GDM1 (cell line): ENCODE data around the gene SLC24A5.

ENCODE experiments used
- DNase-seq: peaks from one replicate; lab custom pipeline; 2025; lab: John Stamatoyannopoulos, UW

SLC24A5 gene

DNA sequence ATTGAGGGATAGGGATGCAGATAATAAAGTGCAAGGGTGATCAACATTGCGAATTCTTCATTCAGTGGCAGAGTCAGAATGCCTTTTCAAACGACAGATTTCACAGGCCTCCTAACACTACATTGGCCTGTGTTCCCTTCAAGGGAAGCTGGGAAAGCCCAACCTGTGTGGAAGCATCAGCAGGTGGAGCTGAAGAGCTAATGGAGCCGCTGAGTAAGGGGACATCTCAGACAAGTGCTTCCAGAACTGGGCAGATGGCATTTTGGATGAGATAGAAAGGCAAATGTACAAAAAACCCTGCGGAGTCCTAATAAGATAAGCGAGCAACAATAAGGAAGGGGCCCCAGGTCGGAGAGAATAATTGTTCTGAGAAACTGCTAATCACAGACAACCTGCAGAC, 8.5 kb upstream of the SLC24A5 start:
- no peak for DNase-seq

DNA sequence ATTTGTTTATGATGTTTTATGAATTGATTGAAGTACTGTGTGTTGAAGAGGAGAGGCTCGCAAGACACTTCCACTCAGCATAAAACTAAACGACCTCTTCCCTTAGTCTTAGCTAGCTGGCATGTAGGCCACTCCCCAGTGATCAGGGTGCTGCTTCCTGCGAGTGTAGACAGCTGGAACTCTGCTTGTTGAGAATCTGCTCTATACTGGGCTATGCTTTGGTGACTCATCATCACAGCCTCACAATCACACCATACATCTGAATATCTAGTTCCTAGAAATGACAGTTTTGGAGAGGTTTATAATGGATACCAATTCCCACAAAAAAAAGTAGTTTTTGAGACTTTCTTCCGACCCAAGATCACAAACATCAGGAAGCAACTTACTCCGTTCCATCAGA, 1.5 kb upstream of the SLC24A5 start:
- no peak for DNase-seq

DNA sequence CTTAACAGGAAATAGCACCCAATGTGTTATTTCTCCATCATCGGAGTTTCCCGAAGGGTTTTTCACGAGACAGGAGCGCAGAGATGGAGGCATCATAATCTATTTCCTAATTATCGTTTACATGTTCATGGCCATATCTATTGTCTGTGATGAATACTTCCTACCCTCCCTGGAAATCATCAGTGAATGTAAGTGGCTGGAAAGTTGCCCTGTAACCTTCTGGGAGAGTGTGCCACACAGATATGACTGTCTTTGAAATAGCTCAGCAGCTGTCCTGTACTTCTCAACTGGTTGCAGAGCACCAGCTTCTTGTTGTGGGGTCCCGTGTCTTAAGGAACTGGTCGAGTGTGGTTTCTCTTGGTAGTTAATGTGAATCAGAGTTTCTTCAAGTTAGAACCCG, 1.1 kb downstream of the SLC24A5 start:
- DNase-seq: no peak

DNA sequence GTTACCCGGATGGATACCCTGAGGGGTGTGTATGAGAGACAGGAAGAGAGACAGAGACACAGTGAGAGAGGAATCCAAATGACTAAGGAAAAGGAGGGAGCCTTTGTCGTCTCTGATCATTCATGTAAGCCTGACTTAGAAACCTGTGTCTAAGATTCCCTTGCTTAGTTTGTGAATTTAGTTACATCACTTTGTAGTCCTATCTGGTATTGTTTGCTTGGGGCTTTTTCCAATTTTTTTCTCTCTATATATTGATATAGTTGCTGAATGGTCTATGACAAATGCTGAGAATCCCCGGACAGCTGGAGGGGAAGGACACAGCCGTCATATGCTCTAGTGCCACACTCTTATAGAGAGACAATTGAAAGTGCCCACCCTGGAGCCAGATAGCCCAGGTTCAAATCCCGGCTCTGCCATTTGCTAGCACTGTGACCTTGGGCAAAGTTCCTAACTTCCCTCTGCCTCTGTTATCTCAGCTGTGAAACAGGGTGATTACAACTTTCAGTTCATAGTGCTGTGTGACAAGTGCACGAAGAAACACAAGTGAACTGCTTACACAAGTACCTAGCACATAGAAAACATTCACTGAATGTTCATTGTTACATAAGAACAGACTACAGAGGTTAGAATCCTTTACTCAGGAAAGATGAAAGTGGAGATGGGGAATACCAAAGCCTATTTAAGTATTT, 6.0 kb downstream of the SLC24A5 start:
- no peak for DNase-seq

DNA sequence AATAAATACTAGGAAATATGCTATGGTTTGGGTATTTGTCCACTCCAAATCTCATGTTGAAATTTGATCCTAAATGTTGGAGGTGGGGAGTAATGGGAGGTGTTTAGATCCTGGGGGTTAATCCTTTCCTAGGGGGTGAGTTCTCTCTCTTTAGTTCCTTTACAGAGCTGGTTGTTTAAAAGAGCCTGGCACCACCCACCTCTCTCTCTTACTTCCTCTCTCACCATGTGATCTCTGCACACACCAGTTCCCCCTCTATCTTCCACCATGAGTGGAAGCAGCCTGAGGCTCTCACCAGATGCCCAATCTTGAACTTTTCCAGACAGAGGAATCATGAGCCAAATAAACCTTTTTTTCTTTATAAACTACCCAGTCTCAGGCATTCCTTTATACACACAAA, 10.5 kb downstream of the SLC24A5 start:
- no peak for DNase-seq

DNA sequence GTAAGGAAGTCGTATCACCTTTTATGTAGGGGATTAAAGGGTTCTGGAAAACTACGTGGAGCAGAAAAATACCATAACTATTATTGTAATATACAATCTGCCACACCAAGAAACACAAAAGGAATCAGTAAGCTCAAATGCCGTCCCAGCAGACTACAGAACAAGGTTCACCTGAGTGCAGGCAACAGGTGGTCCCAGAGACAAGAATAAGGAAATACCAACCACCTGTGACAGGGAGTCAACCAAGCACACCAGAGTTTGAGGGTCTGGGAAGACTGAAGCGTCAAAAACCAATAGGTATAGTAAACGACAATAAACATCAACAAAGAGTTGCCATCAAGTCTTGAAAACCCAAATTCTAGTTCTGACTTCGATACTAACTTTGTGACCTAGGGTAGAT, 12.1 kb downstream of the SLC24A5 start:
- no peak for DNase-seq

DNA sequence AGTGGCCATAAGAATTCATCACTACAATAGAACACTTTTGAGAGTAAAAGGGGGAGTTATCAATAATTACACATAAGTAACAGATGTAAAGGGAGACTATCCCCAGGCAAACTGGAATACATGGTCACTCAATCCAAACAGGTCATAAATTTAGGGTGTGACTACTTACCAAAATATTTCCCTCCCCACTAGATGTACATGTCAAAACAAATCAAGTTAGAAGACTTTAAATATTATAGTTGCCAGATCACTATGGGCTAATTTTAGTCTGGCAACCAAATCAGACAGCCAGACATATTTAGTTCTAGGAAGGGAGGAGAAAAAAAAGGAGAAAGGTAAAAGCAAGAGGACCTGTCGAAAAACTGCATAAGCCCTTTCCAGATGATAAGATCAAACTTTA, 23.1 kb downstream of the SLC24A5 start:
- no peak for DNase-seq

DNA sequence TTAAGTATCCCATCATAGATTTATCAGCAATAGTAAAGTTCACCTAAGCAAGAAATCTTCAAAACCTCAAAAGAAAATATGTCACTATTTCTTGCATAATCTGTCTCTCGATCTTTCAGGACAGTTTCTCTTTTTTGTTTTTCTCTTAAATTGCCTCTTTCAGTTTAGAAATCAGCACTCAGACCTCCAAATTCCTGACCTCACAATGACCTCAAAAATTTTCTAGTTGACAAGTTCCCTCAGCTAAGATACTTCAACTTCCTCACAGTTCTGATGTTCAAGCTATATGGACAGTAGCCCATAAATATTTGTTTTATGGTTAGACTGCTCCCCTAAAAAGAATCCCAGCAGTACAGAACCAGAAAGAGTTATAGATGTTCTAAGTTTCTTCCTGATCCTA, 24.1 kb downstream of the SLC24A5 start:
- DNase-seq: no peak

DNA sequence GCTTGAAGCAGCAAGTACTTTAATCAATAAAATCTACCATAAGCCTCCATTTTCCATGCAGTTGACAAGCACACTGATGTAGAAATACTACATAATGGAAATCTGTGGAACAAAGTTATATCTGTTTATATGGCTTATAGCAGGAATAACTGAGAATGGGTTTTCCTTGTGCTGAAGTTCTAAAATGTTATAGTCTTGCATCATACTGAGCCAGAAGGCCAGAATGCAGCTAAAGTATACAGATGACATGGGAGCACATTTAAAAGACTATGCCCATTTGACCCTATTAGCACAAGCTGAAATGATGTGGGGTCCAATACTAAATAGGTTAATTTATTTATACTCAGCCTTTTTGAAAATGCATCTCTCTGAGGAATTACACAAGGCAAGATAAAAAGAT, 25.1 kb downstream of the SLC24A5 start:
- DNase-seq: no peak

DNA sequence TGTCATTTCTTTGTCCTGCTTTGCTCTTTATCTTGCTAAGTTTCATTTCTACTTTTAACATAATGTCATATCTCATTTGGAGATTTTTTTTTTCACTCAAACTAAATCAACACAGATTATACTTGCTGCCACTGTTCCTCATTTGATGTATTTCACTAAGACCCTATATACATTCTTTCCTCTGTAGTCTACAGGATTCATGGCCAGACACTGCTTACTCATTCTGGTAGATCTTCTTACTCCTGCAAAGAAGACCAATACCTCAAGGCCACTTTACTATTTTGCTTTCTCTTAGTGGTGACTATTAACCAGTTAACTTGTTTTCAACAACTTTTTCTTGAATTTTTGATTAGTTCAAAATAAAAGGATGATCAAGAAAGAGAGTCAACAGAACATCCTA, 26.6 kb downstream of the SLC24A5 start:
- DNase-seq: no peak

DNA sequence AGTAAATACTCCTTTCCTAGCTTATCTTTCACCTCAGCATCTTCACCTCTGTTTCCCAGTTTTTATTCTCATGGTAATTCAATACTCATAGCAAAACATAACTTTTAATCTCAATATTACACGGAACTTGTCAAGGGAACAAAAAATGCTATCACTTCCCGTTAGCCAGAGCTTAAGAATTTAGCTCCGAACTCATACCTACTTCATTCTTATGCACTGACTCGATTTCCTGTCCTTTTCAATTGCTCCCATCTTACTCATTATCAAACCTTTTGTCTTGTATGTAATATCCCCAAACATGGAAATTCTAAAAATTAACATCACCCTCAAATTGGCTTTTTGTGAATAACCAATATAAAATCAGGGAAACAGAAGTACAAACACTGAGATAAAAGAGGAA, 29.1 kb downstream of the SLC24A5 start:
- no peak for DNase-seq

DNA sequence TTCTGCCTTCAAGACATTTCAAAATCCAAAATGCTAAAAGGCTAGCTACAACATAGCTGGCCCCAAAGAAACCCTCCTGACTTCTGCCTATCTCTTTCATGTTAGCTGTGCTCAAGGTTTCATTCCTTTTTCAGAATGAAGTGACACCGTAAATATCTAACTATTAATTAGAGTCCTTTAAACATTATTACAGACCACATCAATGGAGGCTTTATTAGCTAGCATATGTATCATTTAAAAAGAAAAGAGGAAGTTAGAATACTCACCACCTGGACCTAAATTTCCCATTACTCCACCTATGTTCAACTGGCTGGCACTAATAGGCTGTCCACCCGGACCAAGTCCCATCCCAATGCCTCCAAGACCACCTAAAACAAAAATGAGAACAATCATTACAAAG, 32.7 kb downstream of the SLC24A5 start:
- no peak for DNase-seq

DNA sequence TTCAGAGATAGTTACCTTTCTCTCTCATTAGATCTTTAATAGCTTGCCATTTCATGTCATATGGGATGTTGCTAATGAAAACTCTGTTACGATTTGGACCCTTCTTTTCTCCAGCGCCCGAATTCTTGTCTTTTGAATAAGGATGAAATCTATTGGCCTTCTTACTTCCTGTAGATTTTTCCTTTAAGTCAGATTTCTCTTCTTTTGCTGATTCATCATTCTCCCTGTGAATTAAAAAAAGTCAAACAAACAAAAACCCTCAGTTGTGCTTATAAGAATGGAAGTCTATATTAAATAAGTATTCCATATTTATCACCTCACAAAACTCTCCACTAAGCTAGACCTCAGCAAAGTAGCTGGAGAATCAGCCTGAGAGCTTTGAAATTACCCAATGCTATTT, 47.8 kb downstream of the SLC24A5 start:
- no peak for DNase-seq

DNA sequence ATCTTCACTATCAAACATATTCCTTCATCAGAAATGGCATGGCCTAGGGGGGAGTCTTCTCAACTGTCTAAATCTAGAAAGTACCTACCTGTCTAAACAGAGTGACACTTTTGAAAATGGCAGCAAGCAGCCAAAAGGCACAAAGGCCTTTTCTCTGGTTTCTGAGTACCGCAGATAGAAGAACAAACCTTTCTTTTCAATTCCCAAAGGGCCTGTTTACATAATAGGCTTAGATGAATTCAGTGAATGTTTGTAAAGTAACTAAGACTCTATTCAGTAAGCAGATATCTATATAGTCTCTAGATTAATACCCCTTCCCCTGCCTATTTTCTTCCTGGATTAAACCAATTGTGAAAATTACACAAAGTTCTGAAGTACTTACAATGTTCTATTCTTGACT, 50.2 kb downstream of the SLC24A5 start:
- DNase-seq: no peak

DNA sequence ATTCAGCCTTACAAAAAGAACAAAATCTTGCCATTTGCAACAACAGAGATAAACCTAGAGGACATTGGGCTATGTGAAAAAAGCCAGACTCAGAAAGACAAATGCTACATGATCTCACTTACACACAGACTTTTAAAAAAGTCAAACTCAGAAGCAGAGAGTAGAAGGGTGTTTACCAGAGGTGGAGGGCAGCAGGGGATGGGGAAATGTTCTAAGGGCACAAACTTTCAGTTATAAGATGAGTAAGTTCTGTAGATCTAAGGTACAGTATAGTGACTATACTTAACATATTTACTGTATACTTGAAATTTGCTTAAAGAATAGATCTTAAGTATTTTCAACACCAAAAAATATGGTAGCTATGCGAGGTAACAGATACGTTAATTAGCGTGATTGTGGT, 54.3 kb downstream of the SLC24A5 start:
- DNase-seq: no peak

DNA sequence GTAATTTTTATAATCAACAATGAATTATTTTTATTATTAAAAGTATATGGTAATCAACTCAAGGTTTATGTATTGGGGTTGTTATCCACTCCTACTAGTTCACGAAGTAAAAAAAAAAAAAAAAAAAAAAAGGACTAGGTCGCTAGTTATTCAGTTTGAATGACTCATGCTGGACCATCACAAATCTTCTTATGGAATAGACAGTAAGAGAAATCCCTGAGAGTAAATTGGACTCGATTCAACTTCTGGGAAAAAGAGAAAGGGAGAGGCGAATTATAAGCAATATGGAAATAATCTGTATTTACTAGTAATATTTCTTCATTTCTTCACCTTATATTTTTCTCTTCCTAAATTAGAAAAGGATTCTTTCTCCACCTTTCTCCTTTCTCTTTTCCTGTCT, 55.3 kb downstream of the SLC24A5 start:
- DNase-seq: no peak

DNA sequence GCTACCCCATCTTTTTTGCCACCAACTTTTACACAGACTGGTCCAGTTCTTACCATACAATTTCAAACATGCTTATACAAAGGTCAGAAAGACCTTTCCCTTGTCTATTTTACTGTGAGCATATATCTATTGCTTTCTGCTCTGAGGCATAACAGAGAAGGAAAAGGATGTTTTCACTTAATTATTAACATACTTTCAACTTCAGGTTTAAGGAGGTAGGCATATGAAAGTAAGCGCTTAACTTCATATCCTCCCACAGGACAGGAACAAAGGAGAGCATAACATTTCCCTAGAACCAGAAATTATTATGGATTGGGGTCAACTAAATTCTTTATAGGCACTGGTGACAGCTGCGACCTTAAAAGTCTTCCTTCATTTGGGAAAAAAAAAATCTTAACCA, 56.2 kb downstream of the SLC24A5 start:
- DNase-seq: no peak

DNA sequence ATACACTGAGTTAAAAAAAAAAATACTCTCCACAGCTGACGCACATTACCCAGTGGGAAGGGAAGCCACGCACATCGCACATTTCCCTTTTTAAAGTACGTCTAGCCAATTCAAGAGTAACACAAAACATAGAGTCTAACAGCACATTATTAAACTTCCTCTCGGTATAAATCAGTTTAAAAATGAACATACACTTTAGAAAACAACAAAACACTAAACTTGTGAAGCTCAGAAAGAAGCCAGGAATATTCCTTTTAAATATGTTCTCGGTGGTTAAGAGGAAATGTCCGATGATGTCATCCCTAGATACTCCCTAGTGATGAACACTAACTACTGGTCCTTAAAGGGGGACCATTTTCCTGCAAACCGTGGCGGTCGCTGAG, 56.6 kb downstream of the SLC24A5 start:
- DNase-seq: no peak

DNA sequence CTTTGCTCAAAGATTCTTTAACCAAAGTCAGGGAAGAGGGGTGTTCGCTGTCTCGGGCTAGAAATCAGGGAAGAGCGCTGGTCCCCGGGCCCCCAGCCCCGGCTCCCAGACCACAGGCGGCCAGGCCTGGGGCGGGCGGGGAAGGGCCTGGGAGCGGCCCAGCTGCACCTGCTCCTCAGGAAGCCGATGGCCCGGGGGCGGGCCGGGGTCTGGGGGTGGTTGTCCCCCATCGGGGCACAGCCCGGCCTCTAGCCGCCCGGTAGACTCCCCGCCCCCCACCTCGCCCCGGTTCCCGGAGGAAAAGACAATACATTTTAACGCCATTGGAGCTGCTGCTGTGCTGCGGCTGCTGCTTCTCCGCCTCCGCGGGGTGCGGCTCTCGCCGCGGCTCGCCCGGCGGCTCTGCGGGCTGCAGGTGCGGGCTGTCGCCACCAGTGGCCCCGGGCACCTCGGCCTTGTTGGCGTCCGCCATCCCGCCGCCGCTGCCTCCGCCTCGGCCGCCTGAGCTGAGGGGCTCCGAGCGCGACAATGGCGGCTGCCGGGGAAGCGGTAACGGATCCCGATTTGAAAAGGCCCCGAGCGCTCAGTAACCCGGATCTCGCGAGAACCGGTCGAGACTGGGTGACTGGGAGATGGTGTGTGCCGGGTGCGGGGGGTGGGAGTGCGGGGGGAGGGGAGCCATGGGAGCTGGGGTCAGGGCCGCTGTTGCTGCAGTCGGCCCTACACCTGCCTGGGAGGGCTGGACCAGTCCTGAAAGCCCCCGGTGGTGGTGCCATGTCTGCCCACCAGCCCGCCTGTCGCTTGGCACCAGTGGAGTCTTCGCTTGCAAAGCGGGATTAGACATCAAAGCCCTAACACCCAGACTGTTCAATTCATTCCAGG, 57.2 kb downstream of the SLC24A5 start, which contains the start of gene MYEF2:
Gene MYEF2, minus strand, starts transcription at position 530 of the 882 bp plus-strand sequence. Its CDS starts 58 bp downstream, at position 472.
- no peak for DNase-seq

DNA sequence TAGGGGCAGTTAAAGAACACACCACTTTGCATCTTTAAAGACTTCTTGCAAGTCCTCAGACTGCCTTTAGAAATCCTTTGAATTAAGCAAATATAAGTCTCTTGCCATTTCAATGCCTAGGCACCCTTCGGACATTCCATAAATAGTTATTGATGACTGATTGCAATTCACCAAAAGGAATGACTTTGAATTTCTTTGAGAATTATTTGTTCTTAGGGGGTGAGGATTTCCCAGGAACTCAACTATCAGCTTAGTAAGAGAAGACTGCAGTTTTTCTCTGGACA, 57.8 kb downstream of the SLC24A5 start:
- DNase-seq: no peak

DNA sequence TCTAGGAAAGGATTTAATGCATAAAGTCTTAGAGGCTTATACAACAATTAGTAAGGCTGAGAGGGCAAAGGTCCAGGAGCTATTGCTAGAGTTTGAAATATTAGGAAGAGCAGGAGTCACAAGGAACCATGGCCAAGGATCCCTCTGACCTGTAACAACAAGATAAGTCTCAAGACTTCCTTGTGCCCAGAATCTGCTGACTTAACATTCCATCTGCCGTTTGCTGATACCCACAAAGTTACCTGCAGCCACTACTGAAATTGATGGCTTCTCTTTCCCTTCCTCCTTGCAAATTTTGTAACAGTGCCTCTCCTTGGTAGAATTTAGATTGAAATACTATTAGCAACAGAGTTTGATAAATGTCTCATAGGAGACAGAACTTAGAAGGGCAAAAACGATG, 62.0 kb downstream of the SLC24A5 start:
- DNase-seq: no peak

DNA sequence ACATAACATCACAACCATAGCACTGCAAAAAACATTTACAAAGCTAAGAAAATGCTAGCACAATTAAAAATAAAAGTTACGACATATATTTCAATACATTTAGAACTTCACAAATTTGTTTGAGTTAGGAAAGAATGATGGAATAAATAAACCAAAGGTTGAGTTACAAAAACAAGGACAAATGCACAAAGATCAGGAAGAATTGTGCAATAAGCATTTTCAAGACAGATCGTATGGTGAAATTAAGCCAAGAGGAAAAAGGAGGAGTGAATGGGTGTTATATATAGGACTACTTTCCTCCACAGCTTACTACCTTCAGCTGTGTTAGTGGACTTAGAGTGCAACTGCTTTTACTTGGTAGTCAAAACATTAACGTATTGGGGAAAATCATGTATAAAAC, 64.7 kb downstream of the SLC24A5 start:
- no peak for DNase-seq

DNA sequence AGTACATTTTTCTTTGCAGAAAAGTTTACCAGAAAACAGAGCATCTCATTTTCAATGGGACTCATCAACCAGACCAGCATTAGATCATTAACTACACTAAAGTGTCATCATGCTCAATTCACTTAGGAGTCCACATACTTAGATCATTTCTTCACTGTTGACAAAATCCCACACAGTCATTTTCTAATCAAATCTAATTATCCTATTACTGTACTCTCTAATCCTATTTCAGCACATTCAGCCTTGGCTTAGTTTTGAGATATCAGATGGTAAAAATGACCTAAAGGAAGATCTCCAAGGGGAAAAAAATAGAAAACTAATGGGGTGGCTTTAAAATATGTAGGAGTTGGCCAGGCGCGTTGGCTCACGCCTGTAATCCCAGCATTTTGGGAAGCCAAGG, 65.5 kb downstream of the SLC24A5 start:
- no peak for DNase-seq
